ENCODE measurements around the gene RNF150.

GRCh38 chr4:140943486-140944198 is 189.6 kb downstream of the RNF150 start:
- TF ChIP-seq CTCF (conservative IDR thresholded peaks at IDR 0.05) (no peak), EZH2 (IDR thresholded peaks at IDR 0.05; ENCODE audit: low read depth) (no peak)

Measured in PC-9 (cell line).